ENCODE data around the gene TMEM178B.

Gene TMEM178B

GRCh38 chr7:141302617-141303016 is 228.8 kb downstream of the TMEM178B start:
- no peak overlapping the region for H3K4me3 ChIP-seq (ENCODE audit: control insufficient read depth, low read depth, low read length)
- DNase-seq (ENCODE audit: low read depth), result no peak
- TF ChIP-seq CTCF (IDR thresholded peaks at IDR 0.05; ENCODE audit: control insufficient read depth, insufficient read depth, low read depth, low read length, missing control alignments), result no peak

- TF ChIP-seq CTCF (IDR thresholded peaks at IDR 0.05; ENCODE audit: control insufficient read depth, insufficient read depth, low read depth, low read length, missing control alignments), result no peak
These were observed 230.4 kb downstream of the TMEM178B start for GRCh38 chr7:141304291-141304690.

GRCh38 chr7:141306081-141306480 is 232.2 kb downstream of the TMEM178B start:
- no peak overlapping the region for H3K4me3 ChIP-seq (ENCODE audit: control insufficient read depth, low read depth, low read length)
- TF ChIP-seq CTCF (IDR thresholded peaks at IDR 0.05; ENCODE audit: control insufficient read depth, insufficient read depth, low read depth, low read length, missing control alignments), result no peak
- no peak for DNase-seq (ENCODE audit: low read depth)

More at GRCh38 chr7:141304291-141304690, 230.4 kb downstream of the TMEM178B start:
- DNase-seq (ENCODE audit: low read depth), result no peak
- no peak overlapping the region for H3K4me3 ChIP-seq (ENCODE audit: control insufficient read depth, low read depth, low read length)

- TF ChIP-seq CTCF (IDR thresholded peaks at IDR 0.05; ENCODE audit: control insufficient read depth, insufficient read depth, low read depth, low read length, missing control alignments), result no peak
- no peak overlapping the region for H3K4me3 ChIP-seq (ENCODE audit: control insufficient read depth, low read depth, low read length)
- no peak for DNase-seq (ENCODE audit: low read depth)
These were observed 238.5 kb downstream of the TMEM178B start for GRCh38 chr7:141312395-141312794.

- DNase-seq (ENCODE audit: low read depth), result no peak
- no peak for TF ChIP-seq CTCF (IDR thresholded peaks at IDR 0.05; ENCODE audit: control insufficient read depth, insufficient read depth, low read depth, low read length, missing control alignments)
- H3K4me3 ChIP-seq (ENCODE audit: control insufficient read depth, low read depth, low read length), result no peak overlapping the region
These were observed 239.1 kb downstream of the TMEM178B start for GRCh38 chr7:141312828-141313521.

- no peak for DNase-seq (ENCODE audit: low read depth)
- no peak for TF ChIP-seq CTCF (IDR thresholded peaks at IDR 0.05; ENCODE audit: control insufficient read depth, insufficient read depth, low read depth, low read length, missing control alignments)
- H3K4me3 ChIP-seq (ENCODE audit: control insufficient read depth, low read depth, low read length), result no peak overlapping the region
These were observed 240.0 kb downstream of the TMEM178B start for GRCh38 chr7:141313896-141314295.
